GM18909 (cell line): ENCODE data around the gene CYP51A1.
"Not testable (repeated sequence)": the region's sequence is repeated elsewhere in the genome, so short reads cannot be mapped to it uniquely, and the experiment has no call there.

ENCODE experiments used
- ATAC-seq: cut with Tn5 transposase; IDR thresholded peaks from one replicate; pipeline ENCODE4 v1.9.1; 2021; ENCODE audit warnings: mild to moderate bottlenecking; ENCODE audit not compliant: unreplicated experiment, poor library complexity

CYP51A1 gene

GRCh38 chr7:92134271-92135051, at the start of gene CYP51A1:
TSS of gene CYP51A1 (minus strand) at chr7:92134477. CDS start at chr7:92134364, 113 bp downstream.
- ATAC-seq = peak; percentile 90

- peak; percentile 100 for ATAC-seq
Measured at GRCh38 chr7:92178928-92179924, 44.9 kb upstream of the CYP51A1 start, which contains the start of gene LRRD1. TSS of gene LRRD1 (minus strand) at chr7:92179142. CDS start at chr7:92165202, 13,940 bp downstream.

- ATAC-seq = no peak
Measured at GRCh38 chr7:92177362-92177761, 43.1 kb upstream of the CYP51A1 start.

GRCh38 chr7:92169529-92169928, 35.3 kb upstream of the CYP51A1 start:
- ATAC-seq = not testable (repeated sequence)

- no peak for ATAC-seq
Measured at GRCh38 chr7:92161271-92161670, 27.0 kb upstream of the CYP51A1 start.

GRCh38 chr7:92158660-92159575, 24.6 kb upstream of the CYP51A1 start:
- no peak for ATAC-seq

GRCh38 chr7:92156990-92157389, 22.7 kb upstream of the CYP51A1 start:
- no peak for ATAC-seq

GRCh38 chr7:92155108-92155739, 20.9 kb upstream of the CYP51A1 start:
- no peak for ATAC-seq

- ATAC-seq = no peak
Measured at GRCh38 chr7:92150450-92151017, 16.3 kb upstream of the CYP51A1 start.

GRCh38 chr7:92149736-92150239, 15.5 kb upstream of the CYP51A1 start:
- no peak for ATAC-seq

GRCh38 chr7:92143192-92143880, 9.1 kb upstream of the CYP51A1 start:
- ATAC-seq = not testable (repeated sequence)

- ATAC-seq = not testable (repeated sequence)
Measured at GRCh38 chr7:92142791-92143190, 8.5 kb upstream of the CYP51A1 start.

- no peak for ATAC-seq
Measured at GRCh38 chr7:92141161-92141560, 6.9 kb upstream of the CYP51A1 start.

- no peak for ATAC-seq
Measured at GRCh38 chr7:92137557-92137956, 3.3 kb upstream of the CYP51A1 start.

- no peak for ATAC-seq
Measured at GRCh38 chr7:92135052-92135889, 994 bp upstream of the CYP51A1 start.

- ATAC-seq = peak; percentile 31
Measured at GRCh38 chr7:92133737-92134270, 473 bp downstream of the CYP51A1 start.

- ATAC-seq = peak; percentile 30
Measured at GRCh38 chr7:92133133-92133736, 1.0 kb downstream of the CYP51A1 start.
